Gastroesophageal sphincter (tissue), 3 donors: ENCODE results near the gene TNFRSF19.

ENCODE experiments used
- CTCF ChIP-seq, 4 experiments: fragments of 200-600 bp in 2 of 4; fragments of 450-650 bp in 2 of 4; sonication (generic) in 1 of 4; IDR thresholded peaks; one replicate each; pipeline ENCODE4 v1.5.1; 2017 to 2019; ENCODE audit warnings: antibody characterized with exemption in 4 of 4, mild to moderate bottlenecking in 2 of 4, moderate library complexity in 2 of 4
- EP300 ChIP-seq: sonication (generic); formaldehyde crosslinking; IDR thresholded peaks from one replicate; pipeline ENCODE4 v1.6.1; 2017; ENCODE audit warnings: antibody characterized with exemption, mild to moderate bottlenecking
- POLR2A ChIP-seq, 2 donors: fragments of 450-650 bp; IDR thresholded peaks; one replicate each; pipeline ENCODE4 v1.6.1; 2017; ENCODE audit warnings: antibody characterized with exemption in 2 of 2, mild to moderate bottlenecking in 2 of 2, moderate library complexity in 1 of 2
- POLR2AphosphoS5 ChIP-seq: sonication (generic); formaldehyde crosslinking; IDR thresholded peaks from one replicate; pipeline ENCODE4 v1.6.1; 2017; ENCODE audit warnings: antibody characterized with exemption

GRCh38 chr13:23724196-23724970 lies 154.2 kb downstream of the TNFRSF19 start:
- TF ChIP-seq CTCF (IDR thresholded peaks at IDR 0.05) (no peak), POLR2A (IDR thresholded peaks at IDR 0.05) (no peak), EP300 (no peak), POLR2AphosphoS5 (no peak)
